ENCODE results near the gene ATXN1.

ATXN1 gene

DNA sequence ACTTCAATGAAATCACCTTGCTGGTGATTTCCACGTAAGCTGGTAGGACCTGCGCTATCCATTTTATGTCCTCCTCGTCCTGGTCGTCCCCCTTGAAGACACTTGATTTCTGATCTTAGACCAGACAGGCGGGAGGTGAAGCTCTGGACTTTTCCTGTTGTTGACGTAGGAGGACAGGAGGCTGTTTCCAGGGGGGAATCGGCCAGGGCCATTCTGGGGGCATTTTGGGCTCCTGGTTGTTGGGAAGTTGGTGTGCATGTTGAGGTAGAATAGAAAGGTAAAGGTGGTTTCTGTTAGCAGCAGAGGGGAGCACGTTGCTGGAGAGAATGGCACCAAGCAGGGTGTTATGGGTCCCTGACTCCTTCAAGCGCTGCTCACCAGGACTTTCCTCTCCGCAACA is 466.9 kb downstream of the ATXN1 start (continued):
- no peak for TF ChIP-seq ZNF548 (tag by site-specific recombination; IDR thresholded peaks at IDR 0.05)
- no peak for TF ChIP-seq ZNF132 (tag by site-specific recombination; IDR thresholded peaks at IDR 0.05; ENCODE audit: borderline replicate concordance)
- TF ChIP-seq KLF16 (tag by site-specific recombination; IDR thresholded peaks at IDR 0.05) = no peak
- no peak for TF ChIP-seq KLF17 (tag by site-specific recombination; IDR thresholded peaks at IDR 0.05)
- no peak for TF ChIP-seq ZEB2 (tag by site-specific recombination; IDR thresholded peaks at IDR 0.05)
- no peak for TF ChIP-seq RBAK (tag by site-specific recombination; IDR thresholded peaks at IDR 0.05)
- TF ChIP-seq ZNF175 (tag by site-specific recombination; IDR thresholded peaks at IDR 0.05) = no peak
- TF ChIP-seq ZSCAN18 (tag by site-specific recombination; IDR thresholded peaks at IDR 0.05) = no peak
- no peak for TF ChIP-seq ZNF24 (tag by site-specific recombination; IDR thresholded peaks at IDR 0.05)
- TF ChIP-seq ZNF23 (tag by site-specific recombination; IDR thresholded peaks at IDR 0.05; ENCODE audit: borderline replicate concordance) = no peak
- TF ChIP-seq PBX3 (CRISPR knock-in tag; IDR thresholded peaks at IDR 0.05) = no peak
- no peak for TF ChIP-seq KLF9 (tag by site-specific recombination; IDR thresholded peaks at IDR 0.05; ENCODE audit: low read depth)
- TF ChIP-seq GLI4 (tag by site-specific recombination; IDR thresholded peaks at IDR 0.05) = no peak
- no peak for TF ChIP-seq ZNF776 (tag by site-specific recombination; IDR thresholded peaks at IDR 0.05; ENCODE audit: borderline replicate concordance)
- TF ChIP-seq HOXD13 (CRISPR knock-in tag; IDR thresholded peaks at IDR 0.05; ENCODE audit: borderline replicate concordance) = no peak
- TF ChIP-seq, protein P1, sequence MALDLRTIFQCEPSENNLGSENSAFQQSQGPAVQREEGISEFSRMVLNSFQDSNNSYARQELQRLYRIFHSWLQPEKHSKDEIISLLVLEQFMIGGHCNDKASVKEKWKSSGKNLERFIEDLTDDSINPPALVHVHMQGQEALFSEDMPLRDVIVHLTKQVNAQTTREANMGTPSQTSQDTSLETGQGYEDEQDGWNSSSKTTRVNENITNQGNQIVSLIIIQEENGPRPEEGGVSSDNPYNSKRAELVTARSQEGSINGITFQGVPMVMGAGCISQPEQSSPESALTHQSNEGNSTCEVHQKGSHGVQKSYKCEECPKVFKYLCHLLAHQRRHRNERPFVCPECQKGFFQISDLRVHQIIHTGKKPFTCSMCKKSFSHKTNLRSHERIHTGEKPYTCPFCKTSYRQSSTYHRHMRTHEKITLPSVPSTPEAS (tag by site-specific recombination; IDR thresholded peaks at IDR 0.05) = no peak

DNA sequence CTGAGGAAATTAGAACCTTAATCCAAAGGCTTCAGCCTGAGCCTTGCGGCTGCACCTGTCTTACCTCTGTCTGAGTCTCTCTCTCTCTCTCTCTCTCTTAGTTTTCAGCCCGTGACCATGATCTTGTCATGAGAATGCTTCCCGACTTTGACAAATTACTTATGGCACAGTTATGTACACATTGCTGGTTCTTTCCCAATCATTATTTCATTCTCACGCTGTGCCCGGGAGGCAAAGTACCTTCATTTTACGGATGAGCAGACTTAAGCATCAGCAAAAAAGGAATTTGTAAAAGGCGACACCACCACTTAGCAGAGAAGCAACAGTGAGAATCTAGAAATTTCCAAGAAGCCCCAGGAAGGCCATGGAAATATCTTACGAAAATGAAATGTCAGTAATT is 468.3 kb downstream of the ATXN1 start:
- TF ChIP-seq ZNF423 (tag by site-specific recombination; IDR thresholded peaks at IDR 0.05) = no peak
- no peak for TF ChIP-seq ZNF664 (tag by site-specific recombination; IDR thresholded peaks at IDR 0.05)
- no peak for TF ChIP-seq ZNF776 (tag by site-specific recombination; IDR thresholded peaks at IDR 0.05; ENCODE audit: borderline replicate concordance)
- TF ChIP-seq, protein P1 (tag by site-specific recombination; IDR thresholded peaks at IDR 0.05) = no peak
- TF ChIP-seq, protein P2, sequence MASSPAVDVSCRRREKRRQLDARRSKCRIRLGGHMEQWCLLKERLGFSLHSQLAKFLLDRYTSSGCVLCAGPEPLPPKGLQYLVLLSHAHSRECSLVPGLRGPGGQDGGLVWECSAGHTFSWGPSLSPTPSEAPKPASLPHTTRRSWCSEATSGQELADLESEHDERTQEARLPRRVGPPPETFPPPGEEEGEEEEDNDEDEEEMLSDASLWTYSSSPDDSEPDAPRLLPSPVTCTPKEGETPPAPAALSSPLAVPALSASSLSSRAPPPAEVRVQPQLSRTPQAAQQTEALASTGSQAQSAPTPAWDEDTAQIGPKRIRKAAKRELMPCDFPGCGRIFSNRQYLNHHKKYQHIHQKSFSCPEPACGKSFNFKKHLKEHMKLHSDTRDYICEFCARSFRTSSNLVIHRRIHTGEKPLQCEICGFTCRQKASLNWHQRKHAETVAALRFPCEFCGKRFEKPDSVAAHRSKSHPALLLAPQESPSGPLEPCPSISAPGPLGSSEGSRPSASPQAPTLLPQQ (tag by site-specific recombination; IDR thresholded peaks at IDR 0.05) = no peak
- no peak for TF ChIP-seq ZBTB1 (tag by site-specific recombination; IDR thresholded peaks at IDR 0.05)
- TF ChIP-seq, protein P3, sequence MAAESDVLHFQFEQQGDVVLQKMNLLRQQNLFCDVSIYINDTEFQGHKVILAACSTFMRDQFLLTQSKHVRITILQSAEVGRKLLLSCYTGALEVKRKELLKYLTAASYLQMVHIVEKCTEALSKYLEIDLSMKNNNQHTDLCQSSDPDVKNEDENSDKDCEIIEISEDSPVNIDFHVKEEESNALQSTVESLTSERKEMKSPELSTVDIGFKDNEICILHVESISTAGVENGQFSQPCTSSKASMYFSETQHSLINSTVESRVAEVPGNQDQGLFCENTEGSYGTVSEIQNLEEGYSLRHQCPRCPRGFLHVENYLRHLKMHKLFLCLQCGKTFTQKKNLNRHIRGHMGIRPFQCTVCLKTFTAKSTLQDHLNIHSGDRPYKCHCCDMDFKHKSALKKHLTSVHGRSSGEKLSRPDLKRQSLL (tag by site-specific recombination; IDR thresholded peaks at IDR 0.05) = no peak
- TF ChIP-seq SCRT1 (tag by site-specific recombination; IDR thresholded peaks at IDR 0.05; ENCODE audit: borderline replicate concordance) = no peak
- no peak for TF ChIP-seq ZNF174 (tag by site-specific recombination; IDR thresholded peaks at IDR 0.05)
- no peak for TF ChIP-seq ZNF223 (tag by site-specific recombination; IDR thresholded peaks at IDR 0.05)
- TF ChIP-seq ZNF558 (tag by site-specific recombination; IDR thresholded peaks at IDR 0.05) = no peak
- TF ChIP-seq MZF1 (tag by site-specific recombination; IDR thresholded peaks at IDR 0.05; ENCODE audit: borderline replicate concordance) = no peak
- no peak for TF ChIP-seq ZNF560 (tag by site-specific recombination; IDR thresholded peaks at IDR 0.05; ENCODE audit: borderline replicate concordance)
- no peak for TF ChIP-seq ZNF747 (tag by site-specific recombination; IDR thresholded peaks at IDR 0.05)
- no peak for TF ChIP-seq ZNF138 (tag by site-specific recombination; IDR thresholded peaks at IDR 0.05; ENCODE audit: borderline replicate concordance)
- TF ChIP-seq ZNF76 (tag by site-specific recombination; IDR thresholded peaks at IDR 0.05; ENCODE audit: borderline replicate concordance, low read depth) = no peak
- Histone ChIP-seq H3K4me1 (ENCODE audit: control insufficient read depth, insufficient read depth, low read length) (no peaks in the 10 kb centered on the region), H3K4me3 (ENCODE audit: low read depth, low read length) (no peak overlapping the region), H3K9me3 (ENCODE audit: control insufficient read depth, insufficient read depth, low read depth, low read length) (no peaks in the 10 kb centered on the region), H3K27ac (ENCODE audit: extremely low read depth, low read depth, low read length) (no peak overlapping the region), H3K36me3 (ENCODE audit: control insufficient read depth in 2 of 2, insufficient read depth in 1 of 2, low read length in 2 of 2) (peaks cover 0 to 5% of the 10 kb centered on the region in 2 experiments; a peak in 2 of 3 replicates)
- ChIA-PET POLR2A (no interaction called here), CTCF (no interaction called here)
